Activated CD8-positive, alpha-beta memory T cell treated with anti-CD3 and anti-CD28 coated beads, Interleukin-2, amount 10 ng/mL, durations not matched to agents 7 days and 5 days (primary cell): ENCODE data around the gene TEX261. TPM values are rescaled to one million over a fixed set of nuclear protein-coding genes. Genes with fewer than 3 reads are reported as not detected.

Experiments
- ATAC-seq: fragments of 150-1000 bp; cut with Tn5 transposase; one replicate; pipeline ENCODE4 v1.10.0; 2021; ENCODE audit warnings: moderate library complexity
- CTCF ChIA-PET: fragments of 350-600 bp; sonication (Branson Sonifier 250); formaldehyde crosslinking; loops from one replicate; lab custom pipeline; 2021; ENCODE audit warnings: antibody characterized with exemption; lab: Charles Lee
- DNase-seq: peaks from one replicate; pipeline ENCODE4 v3.0.0-alpha.2; 2020
- H3K27ac Mint-ChIP-seq: one replicate; pipeline ENCODE4 v1.8.0; 2021; ENCODE audit warnings: mild to moderate bottlenecking, mixed read lengths
- H3K27me3 Mint-ChIP-seq: one replicate; pipeline ENCODE4 v1.8.0; 2021; ENCODE audit warnings: mixed read lengths
- H3K36me3 Mint-ChIP-seq: one replicate; pipeline ENCODE4 v1.8.0; 2021; ENCODE audit warnings: mild to moderate bottlenecking, mixed read lengths
- H3K4me1 Mint-ChIP-seq: one replicate; pipeline ENCODE4 v1.8.0; 2021; ENCODE audit warnings: mixed read lengths
- H3K4me3 Mint-ChIP-seq: one replicate; pipeline ENCODE4 v1.8.0; 2021; ENCODE audit warnings: mild to moderate bottlenecking, moderate library complexity, mixed read lengths
- H3K9me3 Mint-ChIP-seq: one replicate; pipeline ENCODE4 v1.8.0; 2022; ENCODE audit warnings: low read depth, mixed read lengths
- total RNA-seq, 2 experiments: library from RNA; stranded (reverse); gene quantifications; one replicate each; pipeline ENCODE4 v1.2.3, GENCODE V29; 2021

TEX261 gene
- total RNA-seq, 2 experiments from 2014 or later = 39.2 to 58.1 TPM

DNA sequence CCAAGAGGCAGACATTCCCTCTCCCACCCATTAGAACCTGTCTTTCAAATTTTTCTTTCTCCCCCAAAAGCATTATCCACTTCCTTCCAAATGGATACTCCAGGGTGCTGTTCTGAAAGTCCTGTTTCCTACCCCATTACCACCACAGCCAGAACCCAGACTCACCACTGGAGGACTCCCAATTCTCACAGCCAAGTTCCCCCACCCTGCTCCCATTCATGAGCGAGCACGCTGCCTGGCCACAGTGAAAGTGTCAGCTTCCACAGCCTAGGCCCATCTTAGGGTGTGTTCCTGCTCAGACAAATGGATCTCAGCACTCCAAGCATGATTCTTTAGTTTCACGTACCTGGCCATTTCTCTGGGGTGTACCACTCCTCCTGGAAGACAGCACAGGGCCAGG, 20.1 kb downstream of the TEX261 start:
- H3K27me3 Mint-ChIP-seq = peaks cover 30% of the 10 kb centered on the region

GRCh38 chr2:70967189-70967588, 27.5 kb downstream of the TEX261 start:
- no peak for ATAC-seq
- DNase-seq = peak; percentile 12
- Mint-ChIP-seq H3K4me1 (peaks cover 8% of the 10 kb centered on the region), H3K27ac (no peak overlapping the region), H3K4me3 (no peak overlapping the region), H3K36me3 (no peaks in the 10 kb centered on the region), H3K27me3 (peaks cover 60% of the 10 kb centered on the region), H3K9me3 (no peaks in the 10 kb centered on the region)
- CTCF ChIA-PET = interaction anchor here (1.1 to 6.4 kb wide), 6 partner anchors 8 to 34 kb away, joined by 4 to 58 read pairs (median 29); partner anchors contain the start of gene ANKRD53

More for the DNA sequence above, 20.1 kb downstream of the TEX261 start:
- H3K9me3 Mint-ChIP-seq = no peaks in the 10 kb centered on the region
- CTCF ChIA-PET = interaction anchor here (0.9 to 3.7 kb wide), 5 partner anchors 8 to 94 kb away, joined by 3 to 21 read pairs (median 11); partner anchors contain the start of gene NAGK
- peaks cover 14% of the 10 kb centered on the region for H3K4me1 Mint-ChIP-seq
- H3K27ac Mint-ChIP-seq = no peak overlapping the region
- DNase-seq (peak; percentile 30), ATAC-seq (no peak)
- no peak overlapping the region for H3K4me3 Mint-ChIP-seq
- H3K36me3 Mint-ChIP-seq = no peaks in the 10 kb centered on the region

DNA sequence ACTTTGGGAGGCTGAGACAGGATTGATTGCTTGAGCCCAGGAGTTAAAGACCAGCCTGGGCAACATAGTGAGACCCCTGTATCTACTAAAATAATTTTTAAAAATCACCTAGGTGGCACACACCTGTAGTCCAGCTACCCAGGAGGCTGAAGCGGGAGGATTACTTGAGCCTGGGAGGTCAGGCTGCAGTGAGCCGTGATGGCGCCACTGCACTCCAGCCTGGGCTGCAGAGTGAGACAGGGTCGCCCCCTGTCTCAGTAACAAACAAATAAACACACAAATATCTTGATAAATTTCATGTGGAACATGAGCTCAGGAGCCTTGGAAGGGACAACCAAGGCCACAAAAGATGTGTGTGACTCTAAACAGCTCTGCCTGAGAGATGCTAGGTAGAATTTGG, 28.0 kb downstream of the TEX261 start:
- Mint-ChIP-seq H3K4me3 (no peak overlapping the region), H3K36me3 (no peaks in the 10 kb centered on the region), H3K27ac (no peak overlapping the region), H3K27me3 (peaks cover 55% of the 10 kb centered on the region), H3K9me3 (no peaks in the 10 kb centered on the region), H3K4me1 (peaks cover 8% of the 10 kb centered on the region)
- ATAC-seq (no peak), DNase-seq (peak; percentile 12)
- CTCF ChIA-PET = interaction anchor here (0.6 to 6.4 kb wide), 7 partner anchors 8 to 110 kb away, joined by 3 to 58 read pairs (median 8); partner anchors contain the start of gene ANKRD53

- Mint-ChIP-seq H3K27ac (no peak overlapping the region), H3K9me3 (no peaks in the 10 kb centered on the region), H3K4me3 (peak overlapping the region; percentile 83), H3K36me3 (no peaks in the 10 kb centered on the region), H3K27me3 (peaks cover 46% of the 10 kb centered on the region), H3K4me1 (peaks cover 8% of the 10 kb centered on the region)
- CTCF ChIA-PET = interaction anchor here (0.7 to 8.8 kb wide), 13 partner anchors 9 to 103 kb away, joined by 3 to 58 read pairs (median 7); partner anchors contain the start of gene ANKRD53
- DNase-seq (peak; percentile 34), ATAC-seq (no peak)
Measured at GRCh38 chr2:70965506-70965905, 29.2 kb downstream of the TEX261 start.

DNA sequence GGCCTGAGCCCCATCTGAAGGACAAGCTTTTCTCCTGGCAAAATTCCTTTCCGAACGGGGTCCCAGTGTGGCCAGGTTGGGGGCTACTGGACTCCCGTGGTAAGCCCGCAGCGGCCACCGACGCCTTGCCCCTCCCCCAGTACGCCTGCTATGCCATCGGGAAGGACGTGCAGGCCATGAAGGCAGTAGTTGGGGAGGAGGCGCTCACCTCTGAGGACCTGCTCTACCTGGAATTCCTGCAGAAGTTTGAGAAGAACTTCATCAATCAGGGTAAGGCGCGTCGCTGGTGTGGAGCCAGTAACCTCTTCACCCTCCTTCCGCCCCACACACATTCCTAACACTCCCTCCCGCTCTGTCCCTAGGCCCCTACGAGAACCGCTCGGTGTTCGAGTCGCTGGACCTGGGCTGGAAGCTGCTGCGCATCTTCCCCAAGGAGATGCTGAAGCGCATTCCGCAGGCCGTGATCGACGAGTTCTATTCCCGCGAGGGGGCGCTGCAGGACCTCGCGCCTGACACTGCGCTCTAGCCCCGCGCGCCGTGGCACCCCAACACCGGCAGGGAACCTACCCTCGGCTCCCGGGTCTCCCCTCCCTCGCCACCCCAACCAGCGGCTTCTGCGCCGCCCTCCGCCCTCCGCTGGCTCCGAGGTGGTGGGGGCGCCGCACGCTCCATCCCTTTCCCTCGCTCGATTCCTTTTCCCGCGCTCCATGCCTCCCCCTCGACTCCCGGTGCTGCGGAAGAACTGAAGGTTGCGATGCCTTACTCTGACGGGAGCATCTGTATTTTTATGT, 29.9 kb downstream of the TEX261 start:
- ATAC-seq (peak; percentile 98), DNase-seq (peak; percentile 86)
- H3K27me3 Mint-ChIP-seq = peaks cover 39% of the 10 kb centered on the region
- H3K9me3 Mint-ChIP-seq = no peaks in the 10 kb centered on the region
- peaks cover 8% of the 10 kb centered on the region for H3K4me1 Mint-ChIP-seq
- no peaks in the 10 kb centered on the region for H3K36me3 Mint-ChIP-seq
- no peak overlapping the region for H3K27ac Mint-ChIP-seq
- peak overlapping the region; percentile 83 for H3K4me3 Mint-ChIP-seq
- CTCF ChIA-PET = interaction anchor here (0.7 to 8.8 kb wide), 15 partner anchors 9 to 102 kb away, joined by 3 to 58 read pairs (median 6); partner anchors contain the start of gene ANKRD53

DNA sequence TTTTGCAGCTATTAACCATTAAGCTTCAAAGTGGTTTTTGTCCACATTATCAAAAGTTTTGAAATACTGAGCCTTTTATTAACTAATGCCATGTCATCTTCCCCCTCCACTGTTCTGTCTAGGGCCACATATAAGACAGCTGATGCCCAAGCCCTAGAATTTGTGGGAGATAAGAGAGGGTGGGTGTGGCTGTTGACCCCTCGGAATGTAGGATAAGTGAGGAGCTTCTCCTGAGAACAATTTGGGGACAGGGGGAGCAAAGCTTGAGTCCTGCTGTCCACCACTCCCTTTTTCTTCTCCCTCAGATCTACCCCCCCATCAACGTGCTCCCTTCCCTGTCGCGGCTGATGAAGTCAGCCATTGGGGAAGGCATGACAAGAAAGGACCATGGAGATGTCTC, 30.5 kb downstream of the TEX261 start:
- CTCF ChIA-PET = interaction anchor here (0.7 to 8.8 kb wide), 14 partner anchors 9 to 335 kb away, joined by 3 to 58 read pairs (median 6); partner anchors contain the start of gene ANKRD53
- Mint-ChIP-seq H3K4me3 (no peak overlapping the region), H3K27me3 (peaks cover 35% of the 10 kb centered on the region), H3K36me3 (no peaks in the 10 kb centered on the region), H3K9me3 (no peaks in the 10 kb centered on the region), H3K27ac (no peak overlapping the region), H3K4me1 (peaks cover 10% of the 10 kb centered on the region)
- DNase-seq (no peak), ATAC-seq (no peak)

GRCh38 chr2:70962885-70963878, 31.5 kb downstream of the TEX261 start:
- no peak overlapping the region for H3K27ac Mint-ChIP-seq
- H3K4me1 Mint-ChIP-seq = peaks cover 18% of the 10 kb centered on the region
- H3K36me3 Mint-ChIP-seq = no peaks in the 10 kb centered on the region
- H3K27me3 Mint-ChIP-seq = peaks cover 27% of the 10 kb centered on the region
- no peak overlapping the region for H3K4me3 Mint-ChIP-seq
- H3K9me3 Mint-ChIP-seq = no peaks in the 10 kb centered on the region
- ATAC-seq (no peak), DNase-seq (peak; percentile 33)
- CTCF ChIA-PET = interaction anchor here (1.1 to 8.8 kb wide), 9 partner anchors 9 to 336 kb away, joined by 3 to 58 read pairs (median 20); partner anchors contain the start of gene ANKRD53

DNA sequence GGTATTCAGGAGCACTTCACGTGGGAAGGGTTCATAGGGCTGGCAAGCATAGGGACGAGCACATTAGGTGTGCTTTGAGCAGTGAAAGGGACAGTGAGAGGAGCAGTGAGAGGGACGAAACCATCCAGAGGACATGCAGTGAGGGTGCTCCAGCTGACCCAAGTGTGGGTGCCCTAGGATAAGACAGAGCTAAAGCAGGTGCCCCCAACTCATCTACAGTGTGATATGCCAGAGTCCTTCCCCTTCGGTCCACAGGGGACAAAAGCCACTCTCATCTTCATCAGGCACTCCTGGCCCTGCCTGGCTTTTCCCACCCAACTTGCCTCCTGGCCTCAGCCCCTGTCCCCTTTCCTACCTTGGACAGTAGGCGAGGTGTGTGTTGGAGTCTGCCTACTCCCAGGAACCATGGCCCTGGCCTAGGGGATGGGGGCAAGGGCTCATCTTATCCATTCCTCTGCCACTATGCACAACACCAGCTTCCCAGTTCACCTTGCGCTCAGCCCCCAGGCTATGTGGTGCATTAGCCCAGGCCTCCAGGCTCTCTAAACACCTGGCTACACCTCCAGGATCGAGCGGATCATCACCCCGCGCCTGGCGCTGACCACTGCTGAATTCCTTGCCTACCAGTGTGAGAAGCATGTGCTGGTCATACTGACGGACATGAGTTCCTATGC, 32.3 kb downstream of the TEX261 start:
- H3K36me3 Mint-ChIP-seq = no peaks in the 10 kb centered on the region
- H3K27ac Mint-ChIP-seq = no peak overlapping the region
- no peaks in the 10 kb centered on the region for H3K9me3 Mint-ChIP-seq
- CTCF ChIA-PET = interaction anchor here (1.7 to 8.8 kb wide), 3 partner anchors 8 to 39 kb away, joined by 4 to 56 read pairs (median 50); no protein-coding TSS in a partner anchor
- DNase-seq (peak; percentile 37), ATAC-seq (no peak)
- no peak overlapping the region for H3K4me3 Mint-ChIP-seq
- peaks cover 20% of the 10 kb centered on the region for H3K27me3 Mint-ChIP-seq
- peaks cover 27% of the 10 kb centered on the region for H3K4me1 Mint-ChIP-seq

- Mint-ChIP-seq H3K4me3 (no peak overlapping the region), H3K36me3 (no peaks in the 10 kb centered on the region), H3K27ac (no peak overlapping the region), H3K4me1 (peaks cover 27% of the 10 kb centered on the region), H3K9me3 (no peaks in the 10 kb centered on the region), H3K27me3 (peaks cover 20% of the 10 kb centered on the region)
- DNase-seq = peak; percentile 22
- ATAC-seq = no peak
- CTCF ChIA-PET = interaction anchor here (8.8 kb wide), 1 partner anchor 15 kb away, joined by 56 read pairs; no protein-coding TSS in a partner anchor
Measured at GRCh38 chr2:70961648-70961994, 33.1 kb downstream of the TEX261 start.

DNA sequence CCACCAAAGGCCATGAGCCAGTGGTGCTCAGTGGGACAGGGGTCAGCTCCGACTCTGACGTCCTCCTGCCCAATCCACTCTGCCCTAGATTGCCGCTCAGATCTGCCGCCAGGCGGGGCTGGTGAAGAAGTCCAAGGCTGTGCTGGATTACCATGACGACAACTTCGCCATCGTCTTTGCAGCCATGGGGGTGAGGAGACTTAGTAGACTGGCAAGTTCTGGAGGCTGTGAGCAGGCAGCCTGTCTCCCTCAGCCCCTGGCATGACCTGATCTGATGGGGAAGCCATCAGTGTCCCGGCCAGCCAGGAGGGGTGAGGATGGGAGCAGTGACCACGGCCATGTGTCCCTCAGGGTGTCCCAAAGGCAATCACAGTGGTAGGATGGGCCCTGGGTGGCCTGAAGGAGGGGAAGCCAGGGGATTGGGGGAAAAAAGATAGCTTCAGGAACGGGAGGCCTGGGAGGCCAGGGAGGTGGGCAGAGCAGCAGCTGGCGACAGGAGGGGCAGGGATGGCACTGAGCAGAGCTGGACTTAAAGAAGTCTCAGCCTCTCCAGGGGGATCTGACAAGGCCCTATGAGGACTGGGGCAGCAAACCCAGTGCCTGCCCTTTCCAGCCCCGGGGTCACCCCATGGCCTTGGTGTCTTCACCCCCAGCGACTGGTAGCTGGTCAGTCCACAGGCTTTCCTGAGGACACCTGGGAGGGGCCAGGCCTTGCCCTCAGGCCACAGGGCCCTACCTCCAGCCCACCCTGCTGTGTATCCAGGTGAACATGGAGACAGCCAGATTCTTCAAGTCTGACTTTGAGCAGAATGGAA, 33.6 kb downstream of the TEX261 start:
- CTCF ChIA-PET = interaction anchor here (0.8 to 8.8 kb wide), 3 partner anchors 14 to 40 kb away, joined by 4 to 56 read pairs (median 4); partner anchors contain the start of gene ANKRD53
- Mint-ChIP-seq H3K27me3 (peaks cover 23% of the 10 kb centered on the region), H3K4me1 (peaks cover 27% of the 10 kb centered on the region), H3K9me3 (no peaks in the 10 kb centered on the region), H3K36me3 (no peaks in the 10 kb centered on the region), H3K4me3 (no peak overlapping the region), H3K27ac (no peak overlapping the region)
- no peak for ATAC-seq
- DNase-seq = peak; percentile 38

DNA sequence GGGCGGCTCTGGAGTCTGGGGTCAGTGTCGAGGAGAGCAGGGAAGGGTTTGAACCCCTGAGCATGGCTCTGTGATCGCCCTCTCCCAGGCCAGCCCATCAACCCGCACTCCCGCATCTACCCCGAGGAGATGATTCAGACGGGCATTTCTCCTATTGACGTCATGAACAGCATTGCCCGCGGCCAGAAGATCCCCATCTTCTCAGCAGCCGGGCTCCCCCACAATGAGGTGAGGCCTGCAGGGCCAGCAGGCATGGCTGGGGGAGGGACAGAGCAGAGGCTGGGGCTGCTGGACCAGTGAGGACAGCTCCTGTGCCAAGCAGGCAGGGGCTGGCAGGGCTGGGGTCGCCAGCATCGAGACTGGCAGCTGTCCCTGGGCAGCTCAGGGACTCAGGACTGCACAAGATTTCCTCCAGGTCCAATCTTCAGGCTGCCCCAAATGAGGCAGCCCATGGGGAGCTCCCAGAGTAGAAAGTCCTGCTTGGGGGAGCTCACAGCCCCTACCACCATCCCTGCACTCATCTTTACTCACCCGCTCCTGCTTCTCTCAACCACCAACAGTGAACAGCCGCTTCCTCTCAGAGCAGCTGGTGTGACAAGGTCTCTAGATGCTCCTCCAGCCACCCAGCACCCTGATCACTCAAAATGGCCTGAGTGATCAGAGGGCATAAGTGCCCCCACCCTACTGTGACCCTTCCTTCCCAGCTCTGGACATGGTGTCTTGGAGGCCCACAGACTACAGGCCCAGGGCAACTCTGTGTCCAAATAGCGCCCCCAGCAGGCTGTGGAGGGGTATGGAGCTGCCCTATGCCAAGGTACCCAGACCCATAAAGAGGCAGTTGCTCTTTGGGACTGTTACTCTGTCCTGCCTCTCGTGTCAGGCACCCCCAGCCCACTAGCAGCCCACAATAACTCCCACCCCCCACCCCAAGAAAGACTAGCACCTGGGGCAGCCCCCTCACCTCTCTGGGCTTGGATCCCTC, 34.5 kb downstream of the TEX261 start:
- peak; percentile 41 for DNase-seq
- CTCF ChIA-PET = interaction anchor here (0.8 to 8.8 kb wide), 6 partner anchors 9 to 97 kb away, joined by 3 to 56 read pairs (median 4); partner anchors contain the start of gene ANKRD53

More for the DNA sequence above, 34.5 kb downstream of the TEX261 start:
- Mint-ChIP-seq H3K4me1 (peaks cover 28% of the 10 kb centered on the region), H3K4me3 (no peak overlapping the region), H3K9me3 (no peaks in the 10 kb centered on the region), H3K36me3 (no peaks in the 10 kb centered on the region), H3K27me3 (peaks cover 30% of the 10 kb centered on the region), H3K27ac (no peak overlapping the region)
- no peak for ATAC-seq
